Measurements from ENCODE around the gene ABCC2.
A peak's percentile ranks its signal among the peaks of the same experiment; 100 is the strongest.

ABCC2 gene

DNA sequence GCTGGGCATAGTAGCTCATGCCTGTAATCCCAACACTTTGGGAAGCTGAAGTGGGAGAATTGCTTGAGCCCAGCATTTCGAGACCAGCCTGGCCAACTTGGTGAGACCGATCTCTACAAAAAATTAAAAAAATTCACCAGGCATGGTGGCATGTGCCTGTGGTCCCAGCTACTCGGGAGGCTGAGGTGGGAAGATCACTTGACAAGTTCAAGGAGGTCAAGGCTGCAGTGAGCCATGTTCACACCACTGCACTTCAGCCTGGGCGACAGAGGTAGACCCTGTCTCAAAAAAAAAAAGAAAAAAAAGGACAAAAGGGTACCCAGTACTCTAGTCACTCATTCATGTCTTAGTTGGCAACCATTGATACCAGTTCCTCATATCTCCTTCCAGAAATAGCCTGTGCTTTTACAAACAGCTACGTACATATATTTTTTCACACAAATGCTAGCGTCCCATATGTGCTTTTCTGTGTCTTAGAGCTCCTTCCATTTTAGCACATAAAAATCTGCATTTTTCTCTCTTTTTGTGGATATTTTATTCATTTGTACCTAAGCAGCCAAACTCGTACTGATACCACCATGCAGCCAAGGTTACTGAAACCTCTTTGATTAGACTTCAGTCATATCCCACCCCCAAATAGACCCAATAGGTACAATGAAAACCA, 5.5 kb downstream of the ABCC2 start:
- TF ChIP-seq, protein P1, sequence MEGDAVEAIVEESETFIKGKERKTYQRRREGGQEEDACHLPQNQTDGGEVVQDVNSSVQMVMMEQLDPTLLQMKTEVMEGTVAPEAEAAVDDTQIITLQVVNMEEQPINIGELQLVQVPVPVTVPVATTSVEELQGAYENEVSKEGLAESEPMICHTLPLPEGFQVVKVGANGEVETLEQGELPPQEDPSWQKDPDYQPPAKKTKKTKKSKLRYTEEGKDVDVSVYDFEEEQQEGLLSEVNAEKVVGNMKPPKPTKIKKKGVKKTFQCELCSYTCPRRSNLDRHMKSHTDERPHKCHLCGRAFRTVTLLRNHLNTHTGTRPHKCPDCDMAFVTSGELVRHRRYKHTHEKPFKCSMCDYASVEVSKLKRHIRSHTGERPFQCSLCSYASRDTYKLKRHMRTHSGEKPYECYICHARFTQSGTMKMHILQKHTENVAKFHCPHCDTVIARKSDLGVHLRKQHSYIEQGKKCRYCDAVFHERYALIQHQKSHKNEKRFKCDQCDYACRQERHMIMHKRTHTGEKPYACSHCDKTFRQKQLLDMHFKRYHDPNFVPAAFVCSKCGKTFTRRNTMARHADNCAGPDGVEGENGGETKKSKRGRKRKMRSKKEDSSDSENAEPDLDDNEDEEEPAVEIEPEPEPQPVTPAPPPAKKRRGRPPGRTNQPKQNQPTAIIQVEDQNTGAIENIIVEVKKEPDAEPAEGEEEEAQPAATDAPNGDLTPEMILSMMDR (IDR thresholded peaks at IDR 0.05; ENCODE audit: insufficient read depth, low read length, missing control alignments): no peak
- H3K4me3 ChIP-seq (ENCODE audit: low read depth, low read length): no peak overlapping the region
- ChIA-PET POLR2A (interaction anchor here (1.2 kb wide), 1 partner anchor 56 kb away, joined by 5 read pairs; the partner anchor contains the start of genes COX15 and CUTC), CTCF (interaction anchor here (0.6 to 3.0 kb wide), 3 partner anchors 11 to 222 kb away, joined by 3 to 12 read pairs (median 10); partner anchors contain the start of gene DNMBP)
- DNase-seq (ENCODE audit: low read depth, low spot score): no peak

DNA sequence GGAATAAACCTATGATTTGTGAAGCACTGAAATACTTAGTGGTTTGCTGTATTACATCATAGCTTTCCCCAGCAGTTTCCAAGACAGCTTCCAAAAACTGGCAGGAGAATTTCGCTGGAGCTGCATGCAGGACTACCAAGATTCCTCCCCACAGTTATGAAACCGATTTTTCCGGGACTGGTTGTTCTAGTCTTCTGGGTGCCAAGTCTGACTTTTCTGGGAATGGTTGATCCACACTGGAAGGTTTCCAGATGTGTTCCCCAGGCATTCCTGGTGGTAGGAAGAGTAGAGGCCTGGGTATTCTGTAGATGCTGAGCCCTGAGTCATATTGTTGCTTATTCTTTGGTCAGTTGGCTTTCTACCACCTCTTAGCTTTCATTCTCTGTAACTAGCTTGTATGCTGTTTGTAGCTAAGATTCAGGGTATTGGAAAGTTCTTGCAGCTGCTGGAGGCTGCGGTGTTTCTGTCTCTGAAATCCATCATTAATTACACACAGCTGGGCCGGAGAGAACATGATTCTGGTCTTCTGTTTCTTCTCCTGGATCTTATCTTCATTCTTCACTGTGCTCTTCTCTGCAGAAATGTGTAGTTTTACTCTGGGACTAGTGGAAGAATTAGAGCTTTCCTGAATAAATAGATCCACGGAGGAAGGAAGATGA, 6.3 kb downstream of the ABCC2 start:
- TF ChIP-seq, protein P1 (IDR thresholded peaks at IDR 0.05; ENCODE audit: insufficient read depth, low read length, missing control alignments): no peak
- no peak overlapping the region; the same call in none of the 2 replicates for H3K4me3 ChIP-seq (ENCODE audit: low read depth, low read length)
- peak; percentile 84 for DNase-seq (ENCODE audit: low read depth, low spot score)
- ChIA-PET CTCF (interaction anchor here (0.6 to 3.0 kb wide), 3 partner anchors 10 to 221 kb away, joined by 3 to 12 read pairs (median 10); partner anchors contain the start of gene DNMBP), POLR2A (interaction anchor here (1.2 kb wide), 1 partner anchor 56 kb away, joined by 5 read pairs; the partner anchor contains the start of genes COX15 and CUTC)

DNA sequence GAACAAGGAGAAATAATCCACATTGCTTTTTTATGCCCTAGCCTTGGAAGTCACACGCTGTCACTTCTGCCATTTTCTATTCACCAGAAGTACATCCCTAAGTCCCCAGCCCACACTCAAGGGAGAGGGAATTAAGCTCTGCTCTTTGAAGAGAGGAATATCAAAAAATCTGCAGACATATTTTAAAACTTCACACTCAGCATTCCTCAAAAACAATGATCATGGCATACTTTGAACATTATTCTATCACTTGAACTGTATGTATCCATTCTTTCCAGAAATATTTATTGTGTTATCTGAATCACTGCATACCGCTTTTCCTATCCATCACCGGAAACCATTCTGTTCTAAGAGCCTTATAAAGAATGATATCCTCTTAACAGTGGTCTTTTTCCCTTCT, 9.4 kb downstream of the ABCC2 start:
- ChIA-PET POLR2A (no interaction called here), CTCF (interaction anchor here (1.2 to 3.1 kb wide), 4 partner anchors 14 to 254 kb away, joined by 3 to 11 read pairs (median 6); no protein-coding TSS in a partner anchor)
- H3K4me3 ChIP-seq (ENCODE audit: low read depth, low read length): no peak overlapping the region
- DNase-seq (ENCODE audit: low read depth, low spot score): no peak
- TF ChIP-seq, protein P1 (IDR thresholded peaks at IDR 0.05; ENCODE audit: insufficient read depth, low read length, missing control alignments): no peak

DNA sequence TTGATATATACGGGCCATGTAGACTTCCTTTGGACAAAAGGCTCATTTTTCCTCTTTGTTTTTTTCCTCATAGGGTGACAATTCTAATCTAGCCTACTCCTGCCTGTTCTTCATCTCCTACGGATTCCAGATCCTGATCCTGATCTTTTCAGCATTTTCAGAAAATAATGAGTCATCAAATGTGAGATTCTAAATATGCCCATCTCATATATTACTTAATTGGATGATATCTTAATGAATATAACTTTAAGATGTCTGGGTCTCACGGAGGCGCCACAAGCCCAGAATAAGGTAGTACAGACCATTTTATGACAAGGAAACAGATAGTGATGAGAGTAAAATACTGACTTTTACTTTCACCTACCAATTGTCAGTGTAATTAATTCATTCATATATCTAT, 11.4 kb downstream of the ABCC2 start:
- no peak for DNase-seq (ENCODE audit: low read depth, low spot score)
- H3K4me3 ChIP-seq (ENCODE audit: low read depth, low read length): no peak overlapping the region
- POLR2A ChIA-PET: no interaction called here
- CTCF ChIA-PET: interaction anchor here (2.6 to 3.1 kb wide), 2 partner anchors 51 to 252 kb away, joined by 8 to 11 read pairs; no protein-coding TSS in a partner anchor
- TF ChIP-seq, protein P1 (IDR thresholded peaks at IDR 0.05; ENCODE audit: insufficient read depth, low read length, missing control alignments): no peak

DNA sequence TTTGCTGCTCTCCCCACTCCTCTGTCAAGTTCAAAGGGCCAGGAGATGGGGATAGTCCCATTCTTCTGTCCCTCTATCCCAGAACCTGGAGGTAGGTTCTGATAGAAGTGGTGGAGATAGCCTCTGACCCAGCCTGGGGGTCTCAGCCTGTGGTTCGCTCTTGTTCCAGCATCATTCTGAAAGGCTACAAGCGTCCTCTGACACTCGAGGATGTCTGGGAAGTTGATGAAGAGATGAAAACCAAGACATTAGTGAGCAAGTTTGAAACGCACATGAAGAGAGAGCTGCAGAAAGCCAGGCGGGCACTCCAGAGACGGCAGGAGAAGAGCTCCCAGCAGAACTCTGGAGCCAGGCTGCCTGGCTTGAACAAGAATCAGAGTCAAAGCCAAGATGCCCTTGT, 14.5 kb downstream of the ABCC2 start:
- no peak for DNase-seq (ENCODE audit: low read depth, low spot score)
- ChIA-PET CTCF (interaction anchor here (0.8 kb wide), 1 partner anchor 10 kb away, joined by 3 read pairs; no protein-coding TSS in a partner anchor), POLR2A (no interaction called here)
- H3K4me3 ChIP-seq (ENCODE audit: low read depth, low read length): no peak overlapping the region
- TF ChIP-seq, protein P1 (IDR thresholded peaks at IDR 0.05; ENCODE audit: insufficient read depth, low read length, missing control alignments): no peak

DNA sequence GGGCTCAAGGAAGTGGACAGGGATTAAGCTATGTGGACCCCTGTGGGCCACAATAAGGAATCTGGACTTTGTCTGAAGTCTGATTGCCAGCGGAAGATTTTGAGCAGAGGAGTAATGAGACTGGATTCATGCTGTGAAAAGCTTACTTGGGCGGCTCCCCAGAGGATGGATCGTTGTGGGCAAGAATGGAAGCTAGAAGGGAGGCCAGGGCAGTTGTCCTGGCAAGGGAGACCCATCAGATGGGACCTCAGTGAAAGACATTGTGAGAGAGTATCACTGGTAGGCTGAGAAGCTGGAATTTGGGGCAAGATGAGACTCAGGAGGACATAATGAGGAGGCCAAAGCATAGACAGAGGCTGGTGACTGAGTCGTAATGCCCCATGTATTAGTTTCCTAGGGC, 15.6 kb downstream of the ABCC2 start:
- H3K4me3 ChIP-seq (ENCODE audit: low read depth, low read length): no peak overlapping the region
- DNase-seq (ENCODE audit: low read depth, low spot score): no peak
- TF ChIP-seq, protein P1 (IDR thresholded peaks at IDR 0.05; ENCODE audit: insufficient read depth, low read length, missing control alignments): no peak
- ChIA-PET POLR2A (no interaction called here), CTCF (interaction anchor here (0.8 to 2.0 kb wide), 5 partner anchors 8 to 248 kb away, joined by 3 to 10 read pairs (median 4); no protein-coding TSS in a partner anchor)

Measured in AG04449 (cell line).